ENCODE results near the gene MAVS. TPM values are rescaled to one million over a fixed set of nuclear protein-coding genes. Genes with fewer than 3 reads are reported as not detected.

MAVS gene
- total RNA-seq, 1 experiment from 2014 or later, result 24.2 TPM

DNA sequence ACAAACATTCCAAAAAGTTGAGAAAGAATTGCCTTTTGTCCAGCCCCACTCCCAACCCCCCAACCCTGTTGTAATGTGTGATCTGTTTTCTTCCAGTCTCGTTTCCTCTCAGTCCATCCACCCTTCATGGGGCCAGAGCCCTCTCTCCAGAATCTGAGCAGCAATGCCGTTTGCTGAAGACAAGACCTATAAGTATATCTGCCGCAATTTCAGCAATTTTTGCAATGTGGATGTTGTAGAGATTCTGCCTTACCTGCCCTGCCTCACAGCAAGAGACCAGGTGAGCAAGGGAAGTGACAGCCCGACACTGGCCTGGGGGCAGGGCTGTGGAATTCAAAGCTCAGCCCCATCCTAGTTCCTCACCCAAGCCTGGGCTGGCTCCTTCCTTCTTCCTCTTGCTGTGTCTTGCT, 7.8 kb downstream of the MAVS start:
- Histone ChIP-seq H2BK12ac (ENCODE audit: insufficient read length, low read depth, low read length) (no peak overlapping the region), H2AK5ac (ENCODE audit: insufficient read length, low read length) (no peak overlapping the region), H2AFZ (ENCODE audit: low read length) (no peak overlapping the region), H2BK5ac (ENCODE audit: insufficient read length, low read length) (no peak overlapping the region), H3K23ac (ENCODE audit: insufficient read length, low read depth, low read length) (no peak overlapping the region), H3K79me1 (ENCODE audit: insufficient read depth, low read depth, low read length, poor library complexity, severe bottlenecking) (no peaks in the 10 kb centered on the region), H3K9ac (ENCODE audit: extremely low read depth, insufficient read length, low read length) (no peak overlapping the region), H2BK20ac (ENCODE audit: low read depth, low read length, poor library complexity, severe bottlenecking) (no peak overlapping the region), H3K79me2 (ENCODE audit: insufficient read depth, low read length) (no peaks in the 10 kb centered on the region), H3K4ac (ENCODE audit: low read depth, low read length) (no peak overlapping the region), H3T11ph (ENCODE audit: low read length) (no peak overlapping the region), H3K9me3 (ENCODE audit: control insufficient read depth, low read depth, low read length) (no peaks in the 10 kb centered on the region), H2BK120ac (ENCODE audit: low read depth, low read length, poor library complexity, severe bottlenecking) (no peak overlapping the region), H3K4me1 (ENCODE audit: insufficient read depth, low read length) (no peaks in the 10 kb centered on the region), H4K8ac (replicated peaks; ENCODE audit: insufficient read length, low read depth, low read length) (no peak overlapping the region), H2BK15ac (ENCODE audit: low read depth, low read length) (no peak overlapping the region), H3K27me3 (ENCODE audit: insufficient read depth, low read length) (no peaks in the 10 kb centered on the region), H3K18ac (ENCODE audit: insufficient read length, low read depth, low read length) (no peak overlapping the region), H3K23me2 (ENCODE audit: insufficient read length, low read depth, low read length, poor library complexity, severe bottlenecking) (no peaks in the 10 kb centered on the region), H3K27ac (ENCODE audit: insufficient read length, low read depth, low read length) (no peak overlapping the region), H4K91ac (ENCODE audit: insufficient read length, low read depth, low read length) (no peak overlapping the region), H3K56ac (ENCODE audit: insufficient read length, low read depth, low read length) (no peak overlapping the region), H4K20me1 (ENCODE audit: control insufficient read depth, insufficient read depth, insufficient read length) (no peaks in the 10 kb centered on the region), H3K14ac (ENCODE audit: insufficient read depth, low read length) (no peak overlapping the region), H4K5ac (ENCODE audit: insufficient read length, low read depth, low read length) (no peak overlapping the region), H3K4me2 (ENCODE audit: insufficient read depth, insufficient read length, low read length) (no peak overlapping the region)
- H3K4me1 Mint-ChIP-seq, result peaks cover 0 to 2% of the 10 kb centered on the region in 2 experiments; a peak in 1 of 4 replicates
- H3K9me3 Mint-ChIP-seq, result no peaks in the 10 kb centered on the region
- peaks cover 14 to 40% (median 38%) of the 10 kb centered on the region in 3 experiments; a peak in 6 of 7 replicates for H3K36me3 Mint-ChIP-seq (ENCODE audit: insufficient read depth in 1 of 3, low read depth in 3 of 3)
- TF ChIP-seq, protein P1, sequence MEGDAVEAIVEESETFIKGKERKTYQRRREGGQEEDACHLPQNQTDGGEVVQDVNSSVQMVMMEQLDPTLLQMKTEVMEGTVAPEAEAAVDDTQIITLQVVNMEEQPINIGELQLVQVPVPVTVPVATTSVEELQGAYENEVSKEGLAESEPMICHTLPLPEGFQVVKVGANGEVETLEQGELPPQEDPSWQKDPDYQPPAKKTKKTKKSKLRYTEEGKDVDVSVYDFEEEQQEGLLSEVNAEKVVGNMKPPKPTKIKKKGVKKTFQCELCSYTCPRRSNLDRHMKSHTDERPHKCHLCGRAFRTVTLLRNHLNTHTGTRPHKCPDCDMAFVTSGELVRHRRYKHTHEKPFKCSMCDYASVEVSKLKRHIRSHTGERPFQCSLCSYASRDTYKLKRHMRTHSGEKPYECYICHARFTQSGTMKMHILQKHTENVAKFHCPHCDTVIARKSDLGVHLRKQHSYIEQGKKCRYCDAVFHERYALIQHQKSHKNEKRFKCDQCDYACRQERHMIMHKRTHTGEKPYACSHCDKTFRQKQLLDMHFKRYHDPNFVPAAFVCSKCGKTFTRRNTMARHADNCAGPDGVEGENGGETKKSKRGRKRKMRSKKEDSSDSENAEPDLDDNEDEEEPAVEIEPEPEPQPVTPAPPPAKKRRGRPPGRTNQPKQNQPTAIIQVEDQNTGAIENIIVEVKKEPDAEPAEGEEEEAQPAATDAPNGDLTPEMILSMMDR (conservative IDR thresholded peaks at IDR 0.05), result no peak
- H3K4me3 Mint-ChIP-seq, result no peak overlapping the region; a peak in 1 of 5 replicates
- peaks cover 2% of the 10 kb centered on the region; the same call in 1 of the 2 replicates for H3K27me3 Mint-ChIP-seq (ENCODE audit: low read depth)
- no CpG with 5 or more reads among the region's 4 CpGs for WGBS (ENCODE audit: extremely low coverage, insufficient read length, low lambda C conversion rate)
- DNase-seq, result no peak
- H3K27ac Mint-ChIP-seq, result no peak overlapping the region
